Articular chondrocyte of knee joint (primary cell): ENCODE measurements around the gene NOL3. TPM values are rescaled to one million over a fixed set of nuclear protein-coding genes. Genes with fewer than 3 reads are reported as not detected.

Experiments
- small RNA-seq: library from RNA; depleted of rRNA; stranded (forward); fragments of <200 nt; gene quantifications from one replicate; pipeline ENCODE3, GENCODE V24; 2012
- total RNA-seq: library from RNA; depleted of rRNA; stranded (reverse); fragments of >200 nt; gene quantifications from 2 replicates; pipeline ENCODE4 v1.2.3, GENCODE V29; 2012

NOL3 gene
- 14.6 and 14.9 TPM in 2 replicates for total RNA-seq

DNA sequence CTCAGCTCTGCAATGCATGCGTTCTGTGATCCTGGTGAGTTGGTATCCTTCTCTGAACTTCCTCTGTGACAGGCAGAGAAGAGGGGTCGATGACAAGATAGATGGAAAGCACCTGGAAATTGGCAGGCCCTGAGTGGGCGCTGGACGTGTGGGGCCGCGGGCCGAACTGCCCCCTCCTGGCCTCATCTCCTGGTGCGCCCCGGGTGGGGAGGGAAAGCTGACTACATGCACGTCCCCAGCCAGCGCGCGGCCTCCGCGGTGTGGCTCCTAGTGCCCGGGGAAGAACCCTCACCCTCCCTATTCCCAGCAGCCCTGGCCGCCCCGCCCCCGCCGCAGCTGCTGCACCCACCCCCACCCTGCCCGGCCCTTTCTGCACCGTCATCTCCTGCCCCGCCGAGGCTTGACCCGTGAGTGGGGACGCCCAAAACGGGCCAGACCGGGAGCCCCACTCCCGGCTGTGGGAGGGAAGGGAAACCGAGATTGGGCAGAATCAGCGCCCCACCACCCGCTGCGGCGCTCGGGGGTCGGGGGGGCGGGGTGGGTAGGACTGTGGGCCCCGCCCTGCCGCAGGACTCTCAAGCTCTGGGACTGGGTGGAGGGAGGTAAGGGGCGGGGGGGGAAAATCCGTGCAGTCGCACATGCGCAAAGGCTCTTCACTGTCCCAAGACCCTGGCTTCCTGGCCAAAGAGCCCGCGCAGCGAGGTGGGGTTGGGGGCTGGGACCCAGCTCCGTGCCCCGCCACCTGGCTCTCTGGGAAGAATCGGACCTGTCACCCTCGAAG, at the start of gene NOL3:
NOL3 (plus strand) TSS at position 371 of the 781 bp plus-strand sequence.

DNA sequence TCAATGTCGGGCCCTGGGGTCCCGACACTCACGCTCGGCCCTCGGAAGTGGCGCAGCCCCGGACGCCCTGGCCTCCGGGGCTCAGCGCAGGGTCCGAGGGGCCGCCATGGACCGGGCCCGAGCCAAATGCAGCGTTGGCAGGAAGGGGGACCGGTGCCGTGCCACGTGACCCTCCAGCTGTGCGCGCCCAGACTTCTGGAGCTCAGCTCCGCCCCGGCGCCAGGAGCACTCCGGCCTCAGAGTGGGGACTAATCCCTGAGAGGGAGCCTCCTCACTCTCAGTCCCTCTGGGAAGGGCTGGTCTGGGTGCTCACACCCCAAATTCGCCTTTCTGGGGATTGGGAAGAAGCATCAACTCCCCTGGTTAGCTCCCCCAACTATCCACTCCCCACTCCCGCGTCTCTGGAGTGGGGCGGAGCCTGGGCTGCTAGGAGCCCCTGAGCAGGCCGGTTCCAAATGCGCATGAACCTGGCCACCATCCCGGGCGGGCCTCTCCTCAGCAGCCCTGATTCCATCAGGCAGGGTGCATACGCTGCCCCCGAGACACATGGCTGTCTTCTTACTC, 19.4 kb upstream of the NOL3 start, which contains the start of gene B3GNT9:
B3GNT9 (minus strand) TSS at position 166 of the 564 bp plus-strand sequence. CDS start 513 bp downstream, outside the sequence.

DNA sequence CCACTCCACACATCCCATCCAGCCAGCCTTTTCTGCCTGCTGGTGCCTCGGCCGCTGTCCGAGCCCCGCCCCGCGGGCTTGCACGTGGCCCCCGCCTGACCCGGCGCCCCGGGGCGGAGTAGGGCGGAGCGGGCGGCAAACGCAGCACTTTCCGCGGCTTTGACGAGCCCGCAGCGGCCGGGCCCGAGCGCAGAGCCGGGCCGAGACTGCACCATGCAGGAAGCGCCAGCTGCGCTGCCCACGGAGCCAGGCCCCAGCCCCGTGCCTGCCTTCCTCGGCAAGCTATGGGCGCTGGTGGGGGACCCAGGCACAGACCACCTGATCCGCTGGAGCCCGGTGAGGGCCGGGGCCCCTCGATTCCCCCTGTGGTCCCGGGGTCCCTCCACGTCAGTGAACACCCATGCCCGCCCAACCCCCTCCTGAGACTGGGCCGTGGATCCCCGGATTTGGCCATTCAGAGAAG, 5.7 kb upstream of the NOL3 start, which contains the start of gene HSF4:
HSF4 (plus strand) TSS at position 147 of the 463 bp plus-strand sequence; CDS start at position 214, 67 bp downstream.

DNA sequence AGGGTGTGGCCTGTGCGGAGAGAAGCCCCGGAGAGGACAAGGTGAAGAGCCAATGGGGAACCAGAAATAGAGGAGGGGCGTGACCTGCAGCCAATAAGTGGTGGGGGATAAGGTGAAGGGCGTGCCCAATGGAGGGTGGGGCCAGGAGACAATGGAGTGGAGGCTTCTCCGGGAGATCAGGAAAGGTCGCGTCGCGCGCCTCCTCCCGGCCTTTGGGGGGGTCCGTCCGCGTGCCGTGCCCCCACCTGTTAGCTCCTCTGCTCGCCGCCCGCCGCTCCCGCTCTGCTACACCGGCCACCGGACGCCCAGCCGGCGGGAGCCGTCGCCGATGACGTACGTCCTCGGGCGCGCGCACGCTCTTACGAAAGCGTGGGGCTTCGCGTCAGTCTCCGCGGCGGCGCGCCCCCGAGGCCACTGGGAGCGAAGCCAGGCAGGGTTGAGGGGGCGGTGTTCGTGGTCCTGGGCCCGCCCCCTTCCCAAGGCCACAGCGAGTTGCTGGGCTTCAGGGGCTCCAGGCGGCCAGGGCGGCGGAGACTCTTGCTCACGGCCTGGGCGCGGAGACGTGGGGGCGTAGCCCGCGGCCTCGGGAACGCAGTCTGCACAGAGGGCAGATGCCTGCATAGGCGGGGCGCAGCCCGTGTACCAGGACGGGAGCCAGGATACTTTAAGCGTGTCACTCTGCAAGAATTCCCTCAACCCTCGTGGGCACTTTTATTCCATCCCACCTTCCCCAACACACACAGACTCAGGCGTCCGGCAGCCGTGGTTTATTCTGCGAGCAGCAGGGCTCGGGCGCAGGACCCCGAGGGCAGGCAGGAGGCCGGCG, 13.5 kb downstream of the NOL3 start, which contains the start of gene MATCAP1:
MATCAP1 (minus strand) TSS at position 337 of the 826 bp plus-strand sequence. CDS start 3,353 bp downstream, outside the sequence.

DNA sequence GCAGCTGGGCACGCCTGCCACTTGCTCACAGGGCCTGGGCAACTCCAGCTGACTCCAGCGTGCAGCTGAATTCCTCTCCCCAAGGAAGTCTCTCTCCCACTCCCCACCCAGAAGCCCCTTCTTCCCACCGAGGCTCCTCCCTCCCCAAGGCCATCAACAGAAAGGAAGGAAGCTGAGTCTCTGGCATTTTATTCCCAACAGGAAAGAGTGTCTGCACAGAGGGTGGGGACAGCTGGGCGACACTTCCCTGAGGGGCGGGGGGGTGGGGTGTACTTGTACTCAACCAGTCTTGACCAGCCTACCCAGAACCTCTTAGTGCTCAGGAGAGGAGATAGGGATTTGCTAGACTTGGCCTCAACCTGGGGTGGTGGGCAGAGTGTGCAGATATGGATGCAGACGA, 19.7 kb downstream of the NOL3 start, which contains the start of gene EXOC3L1:
EXOC3L1 (minus strand) TSS at position 96 of the 400 bp plus-strand sequence. CDS start 460 bp downstream, outside the sequence.

DNA sequence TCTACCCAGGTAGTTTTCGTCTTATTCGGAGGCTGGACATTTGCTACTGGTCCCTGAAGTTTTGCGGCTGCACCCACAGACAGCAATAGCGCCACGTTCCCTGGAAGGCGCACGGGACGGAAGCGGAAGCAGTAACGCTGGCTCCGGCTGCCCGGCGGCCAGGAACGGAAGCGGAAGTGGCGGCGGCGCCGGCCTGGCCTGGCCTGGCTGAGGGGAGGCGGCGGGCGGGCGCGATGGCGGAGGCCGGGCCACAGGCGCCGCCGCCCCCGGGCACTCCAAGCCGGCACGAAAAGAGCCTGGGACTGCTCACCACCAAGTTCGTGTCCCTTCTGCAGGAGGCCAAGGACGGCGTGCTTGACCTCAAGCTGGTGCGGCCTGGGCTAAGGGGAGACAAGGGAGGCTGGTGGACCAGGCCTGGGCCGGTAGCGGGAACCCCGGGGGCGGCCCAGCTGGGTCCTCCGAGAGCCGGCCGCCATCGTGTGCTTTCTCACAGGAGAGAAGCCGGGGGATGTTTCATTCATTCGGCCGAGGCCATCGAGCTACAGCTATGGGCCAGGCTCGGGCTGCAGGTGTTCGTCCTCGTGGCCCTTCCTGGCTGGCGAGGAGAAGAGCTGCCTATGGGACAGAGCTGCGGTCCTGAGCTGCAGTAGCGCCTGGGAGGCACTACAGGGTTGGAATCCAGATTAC, 21.8 kb downstream of the NOL3 start, which contains the start of gene E2F4:
E2F4 (plus strand) TSS at position 161 of the 687 bp plus-strand sequence; CDS start at position 234, 73 bp downstream.

DNA sequence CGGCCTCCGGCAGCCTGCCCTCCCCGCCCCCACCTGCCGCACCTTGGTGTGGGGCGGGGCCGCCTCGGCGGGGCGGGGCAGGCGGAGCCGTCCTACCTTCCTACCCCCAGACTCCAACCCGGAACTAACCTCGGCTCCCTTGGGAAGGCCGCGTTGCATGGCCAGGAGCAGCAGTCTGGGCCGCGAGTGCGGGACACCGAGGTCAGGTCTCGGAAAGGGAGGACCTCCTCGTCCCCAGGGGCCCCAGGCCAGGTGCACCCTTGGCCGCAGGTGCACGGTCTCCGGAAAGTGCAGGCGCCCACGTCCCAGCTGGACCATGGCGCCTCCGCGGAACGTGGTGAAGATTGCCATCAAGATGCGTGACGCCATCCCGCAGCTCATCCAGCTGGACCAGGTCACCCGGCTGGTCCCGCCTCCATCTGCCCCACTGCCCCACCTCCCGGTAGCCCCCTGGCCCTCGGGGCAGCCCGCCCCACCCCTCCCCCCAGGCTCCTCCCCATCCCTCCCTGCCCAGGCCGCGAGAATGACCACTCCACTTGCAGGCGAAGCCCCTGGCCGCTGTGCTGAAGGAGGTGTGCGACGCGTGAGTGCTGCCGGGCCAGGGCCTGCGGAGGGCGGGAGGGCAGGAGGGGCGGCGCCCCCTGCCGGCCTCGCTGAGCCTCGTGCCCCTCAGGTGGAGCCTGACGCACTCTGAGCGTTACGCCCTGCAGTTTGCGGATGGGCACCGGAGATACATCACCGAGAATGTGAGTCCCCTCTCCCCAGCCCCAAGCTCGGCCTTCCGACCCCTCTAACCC, 28.9 kb downstream of the NOL3 start, which contains the start of gene ELMO3:
ELMO3 (plus strand) TSS at position 121 of the 797 bp plus-strand sequence; CDS start at position 317, 196 bp downstream.

Small RNA genes within 50 kb of the gene (small RNA-seq; reads per million reads assigned to genes)
- 0.65 reads per million, percentile 22 among the genes with 10 or more reads in this experiment for gene MIR328

Other genes with a start within 250 kb of the NOL3 start
- gene RRAD, start 245.0 kb upstream of the NOL3 start, total RNA-seq, result 1.3 and 2.3 TPM in 2 replicates
- 70.7 and 88.4 TPM in 2 replicates for gene CIAO2B, start 236.1 kb upstream of the NOL3 start, total RNA-seq
- 33.8 and 39.3 TPM in 2 replicates for gene CES2, start 235.0 kb upstream of the NOL3 start, total RNA-seq
- 0.86 TPM in 1 of 2 replicates, not detected in the other for gene CES3, start 209.3 kb upstream of the NOL3 start, total RNA-seq
- 3.6 and 5.0 TPM in 2 replicates for gene CES4A, start 181.9 kb upstream of the NOL3 start, total RNA-seq
- 95.6 and 99.8 TPM in 2 replicates for gene CBFB, start 141.4 kb upstream of the NOL3 start, total RNA-seq
- 19.1 and 20.8 TPM in 2 replicates for gene PHAF1, start 60.6 kb upstream of the NOL3 start, total RNA-seq
- gene B3GNT9, start 19.5 kb upstream of the NOL3 start, total RNA-seq, result 45.9 and 50.6 TPM in 2 replicates
- gene TRADD, start 10.6 kb upstream of the NOL3 start, total RNA-seq, result 12.2 and 13.5 TPM in 2 replicates
- 11.2 and 12.7 TPM in 2 replicates for gene FBXL8, start 10.6 kb upstream of the NOL3 start, total RNA-seq
- 3.0 and 4.4 TPM in 2 replicates for gene HSF4, start 5.8 kb upstream of the NOL3 start, total RNA-seq
- 3.7 and 4.2 TPM in 2 replicates for gene MATCAP1, start 13.4 kb downstream of the NOL3 start, total RNA-seq
- not detected in 2 replicates for gene EXOC3L1, start 19.6 kb downstream of the NOL3 start, total RNA-seq
- gene E2F4, start 21.6 kb downstream of the NOL3 start, total RNA-seq, result 38.9 and 43.9 TPM in 2 replicates
- gene ELMO3, start 28.6 kb downstream of the NOL3 start, total RNA-seq, result 0.11 and 0.13 TPM in 2 replicates
- 28.1 and 35.4 TPM in 2 replicates for gene TMEM208, start 56.6 kb downstream of the NOL3 start, total RNA-seq
- gene FHOD1, start 76.9 kb downstream of the NOL3 start, total RNA-seq, result 7.8 and 9.0 TPM in 2 replicates
- 0.86 and 1.0 TPM in 2 replicates for gene SLC9A5, start 78.4 kb downstream of the NOL3 start, total RNA-seq
- 18.0 and 19.1 TPM in 2 replicates for gene PLEKHG4, start 109.0 kb downstream of the NOL3 start, total RNA-seq
- gene KCTD19, start 156.2 kb downstream of the NOL3 start, total RNA-seq, result 0.11 TPM in 1 of 2 replicates, not detected in the other
- gene LRRC36, start 156.3 kb downstream of the NOL3 start, total RNA-seq, result 0.43 TPM in 1 of 2 replicates, not detected in the other
- 0.22 and 0.52 TPM in 2 replicates for gene TPPP3, start 223.0 kb downstream of the NOL3 start, total RNA-seq
- 7.5 and 9.1 TPM in 2 replicates for gene ZDHHC1, start 245.9 kb downstream of the NOL3 start, total RNA-seq